ENCODE data around the gene DTD2. TPM values are rescaled to one million over a fixed set of nuclear protein-coding genes. Genes with fewer than 3 reads are reported as not detected.

DTD2 gene
- total and polyA plus RNA-seq, 2 of the 4 experiments (the other 2 are of a cell fraction), result 16.9 to 24.9 TPM

DNA sequence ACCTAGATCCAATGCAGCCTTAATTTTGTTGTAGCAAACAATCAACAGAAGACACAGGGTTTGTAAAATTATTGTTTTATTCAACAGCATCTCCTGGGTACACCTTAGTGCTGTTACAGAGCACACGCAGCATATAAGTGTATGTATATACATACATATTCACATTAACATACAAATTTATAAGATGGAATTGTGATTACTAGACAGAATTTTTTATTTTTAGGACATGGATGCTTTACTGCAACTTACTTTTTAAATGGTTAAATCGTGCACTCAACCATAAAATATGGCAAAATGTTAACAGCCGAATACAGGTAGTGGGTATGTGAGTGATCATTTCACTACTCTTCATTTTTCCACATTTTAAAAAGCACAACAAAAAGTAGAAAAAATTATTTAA lies 53.6 kb downstream of the DTD2 start:
- no peaks in the 10 kb centered on the region for H4K20me1 ChIP-seq (ENCODE audit: insufficient read depth, low read length)

More for the DNA sequence above, 53.6 kb downstream of the DTD2 start:
- Histone ChIP-seq H2AK9ac (replicated peaks; ENCODE audit: low read depth, low read length, poor library complexity) (no peak overlapping the region), H3K56ac (ENCODE audit: extremely low read depth, insufficient read depth, low read length) (no peak overlapping the region), H4K5ac (ENCODE audit: low read depth, low read length) (no peak overlapping the region), H2BK15ac (ENCODE audit: low read depth, low read length) (no peak overlapping the region), H3K14ac (replicated peaks; ENCODE audit: low read depth, low read length) (no peak overlapping the region), H3K4me2 (ENCODE audit: low read depth, low read length) (no peak overlapping the region), H3K23ac (ENCODE audit: low read depth, low read length) (no peak overlapping the region), H4K8ac (ENCODE audit: low read depth in 2 of 2, low read length in 2 of 2) (no peak overlapping the region), H4K91ac (ENCODE audit: insufficient read depth, low read depth, low read length) (no peak overlapping the region), H2BK5ac (ENCODE audit: low read depth, low read length, poor library complexity, severe bottlenecking) (no peak overlapping the region), H2AK5ac (ENCODE audit: low read depth, low read length) (no peak overlapping the region), H3K36me3 (ENCODE audit: control insufficient read depth, insufficient read depth, low read length) (peaks cover 7% of the 10 kb centered on the region), H3K9me1 (ENCODE audit: insufficient read depth, low read length) (peaks cover 9% of the 10 kb centered on the region; the same call in 1 of the 2 replicates), H3K4me1 (ENCODE audit: control insufficient read depth, insufficient read depth, low read length) (no peaks in the 10 kb centered on the region), H3K4me3 (ENCODE audit: insufficient read depth, low read depth, low read length) (no peak overlapping the region), H2BK120ac (ENCODE audit: low read depth, low read length) (no peak overlapping the region), H3K18ac (ENCODE audit: low read depth, low read length) (no peak overlapping the region), H3K9ac (ENCODE audit: low read depth, low read length) (no peak overlapping the region), H3K9me3 (ENCODE audit: control insufficient read depth, insufficient read depth, low read length) (no peaks in the 10 kb centered on the region), H3K27ac (ENCODE audit: insufficient read depth, low read length) (no peak overlapping the region), H3K4ac (ENCODE audit: low read depth, low read length) (no peak overlapping the region), H3K79me1 (ENCODE audit: low read depth in 1 of 2, low read length in 2 of 2) (peaks cover 23 to 26% of the 10 kb centered on the region in 2 experiments), H2BK20ac (ENCODE audit: low read depth, low read length) (no peak overlapping the region), H2AFZ (replicated peaks; ENCODE audit: low read length, poor library complexity) (no peak overlapping the region), H3K27me3 (ENCODE audit: control insufficient read depth, insufficient read depth, low read length) (no peaks in the 10 kb centered on the region)
- ChIA-PET POLR2A (ENCODE audit: unreplicated experiment) (no interaction called here), CTCF (no interaction called here)
- no CpG with 5 or more reads among the region's 3 CpGs for WGBS, 2 experiments (ENCODE audit: extremely low coverage in 2 of 2, insufficient read length in 1 of 2)
- intact Hi-C loops (cut with micrococcal nuclease), result no loop called here
- in situ Hi-C loops (cut with MboI; ENCODE audit: low sequenced_read_pairs), result no loop called here
- dilution Hi-C loops (cut with HindIII; ENCODE audit: low sequenced_read_pairs, unreplicated experiment), result no loop called here
- BruUV-seq (replicated peaks), result no TSS peak
- ATAC-seq (ENCODE audit: low read depth), result no peak
- DNase-seq, result no peak
- TF ChIP-seq MAFK (IDR thresholded peaks at IDR 0.05; ENCODE audit: low read depth, low read length), result peak; percentile 41; the same call in 1 of the 2 replicates
- TF ChIP-seq SMC3 (IDR thresholded peaks at IDR 0.05; ENCODE audit: low read depth, low read length), result no peak
- TF ChIP-seq CHD1 (IDR thresholded peaks at IDR 0.05; ENCODE audit: low read depth, low read length), result no peak
